ENCODE measurements around the gene PCED1A. TPM values are rescaled to one million over a fixed set of nuclear protein-coding genes. Genes with fewer than 3 reads are reported as not detected.

The PCED1A gene
- total and polyA plus RNA-seq, 2 of the 13 experiments (the other 11 are each of a cell fraction or from before 2014, with no cell fraction given), result 40.1 to 84.2 TPM

GRCh38 chr20:2887715-2888114 lies 47.3 kb upstream of the PCED1A start:
- Histone ChIP-seq H2AFZ (ENCODE audit: low read length) (no peak overlapping the region), H3K27ac (ENCODE audit: extremely low read length, insufficient read depth, low read length) (no peak overlapping the region), H3K4me1 (ENCODE audit: insufficient read depth, low read length) (peaks cover 23% of the 10 kb centered on the region), H3K36me3 (replicated peaks in 1 of 2; ENCODE audit: control insufficient read depth in 1 of 2, insufficient read depth in 2 of 2, low read length in 2 of 2) (peaks cover 0 to 1% of the 10 kb centered on the region in 2 experiments; a peak in 1 of 5 replicates), H4K20me1 (ENCODE audit: insufficient read depth, low read length) (0 out of 2 replicates have a peak, but pooled peaks cover 14% of the 10 kb centered on the region), H3K27me3 (ENCODE audit: control insufficient read depth in 1 of 2, insufficient read depth in 2 of 2, low read length in 2 of 2) (no peaks in the 10 kb centered on the region), H3K4me2 (ENCODE audit: low read depth, low read length) (no peak overlapping the region), H3K79me2 (ENCODE audit: insufficient read depth, low read length) (peaks cover 71% of the 10 kb centered on the region), H3K4me3 (replicated peaks in 1 of 3; ENCODE audit: insufficient read depth in 1 of 3, low read depth in 2 of 3, low read length in 3 of 3) (no peak overlapping the region), H3K9me3 (ENCODE audit: low read length) (no peaks in the 10 kb centered on the region), H3K9ac (ENCODE audit: insufficient read depth, low read depth, low read length) (no peak overlapping the region)
- in situ Hi-C loops (cut with HindIII; ENCODE audit: extremely low pct_ligation_motif_present, low pct_unique_long_range_greater_than_20kb) (no loop called here), intact Hi-C loops (cut with micrococcal nuclease; ENCODE audit: unreplicated experiment) (no loop called here)
- ChIA-PET CTCF (ENCODE audit: low intra/inter-chr PET ratio, low total read pairs) (no interaction called here), POLR2A (no interaction called here)
- FAIRE-seq (no peak), DNase-seq (ENCODE audit: low spot score) (no peak), ATAC-seq (no peak; the same call in 2 of the 3 replicates)
- TF ChIP-seq FOXC1 (CRISPR knock-in tag; IDR thresholded peaks at IDR 0.05; ENCODE audit: borderline replicate concordance) (0 out of 2 replicates have a peak, but pooled peaks have one; percentile 55), TARDBP (CRISPR knock-in tag; IDR thresholded peaks at IDR 0.05) (no peak)
- BruUV-seq (replicated peaks), result TSS peak; percentile 19
- 93% methylated on average over 3 of the region's 3 CpGs for WGBS (ENCODE audit: low lambda C conversion rate)

GRCh38 chr20:2883726-2884637 lies 43.5 kb upstream of the PCED1A start:
- 93% methylated on average over 3 of the region's 3 CpGs for WGBS (ENCODE audit: low lambda C conversion rate)
- FAIRE-seq, result no peak
- CTCF ChIA-PET (ENCODE audit: low intra/inter-chr PET ratio, low total read pairs), result no interaction called here
- TF ChIP-seq PREB (CRISPR knock-in tag; IDR thresholded peaks at IDR 0.05) (no peak), ZNF34 (CRISPR knock-in tag; IDR thresholded peaks at IDR 0.05; ENCODE audit: borderline replicate concordance) (no peak), ZNF788 (CRISPR knock-in tag; IDR thresholded peaks at IDR 0.05; ENCODE audit: borderline replicate concordance) (no peak), ZNF10 (CRISPR knock-in tag; IDR thresholded peaks at IDR 0.05; ENCODE audit: borderline replicate concordance, low read depth) (no peak), CCAR2 (optimal IDR thresholded peaks at IDR 0.05; ENCODE audit: low read depth, low read length) (no peak), STAT5B (CRISPR knock-in tag; IDR thresholded peaks at IDR 0.05) (no peak), KMT2B (CRISPR knock-in tag; IDR thresholded peaks at IDR 0.05) (no peak), SCMH1 (CRISPR knock-in tag; IDR thresholded peaks at IDR 0.05; ENCODE audit: borderline replicate concordance) (no peak), ZNF563 (CRISPR knock-in tag; IDR thresholded peaks at IDR 0.05) (no peak), ZNF772 (CRISPR knock-in tag; IDR thresholded peaks at IDR 0.05) (no peak), XRCC5 (optimal IDR thresholded peaks at IDR 0.05; ENCODE audit: low read length) (no peak), ZFX (CRISPR knock-in tag; IDR thresholded peaks at IDR 0.05; ENCODE audit: low read depth) (no peak), TRAFD1 (CRISPR knock-in tag; IDR thresholded peaks at IDR 0.05; ENCODE audit: borderline replicate concordance) (no peak)

More at GRCh38 chr20:2883726-2884637, 43.5 kb upstream of the PCED1A start:
- H3K27me3 ChIP-seq (ENCODE audit: control insufficient read depth in 1 of 2, insufficient read depth in 2 of 2, low read length in 2 of 2), result no peaks in the 10 kb centered on the region
- H3K9ac ChIP-seq (ENCODE audit: insufficient read depth, low read depth, low read length), result no peak overlapping the region
- intact Hi-C loops (cut with micrococcal nuclease; ENCODE audit: unreplicated experiment) (no loop called here), in situ Hi-C loops (cut with HindIII; ENCODE audit: extremely low pct_ligation_motif_present, low pct_unique_long_range_greater_than_20kb) (no loop called here)
- no peaks in the 10 kb centered on the region for H3K9me3 ChIP-seq (ENCODE audit: low read length)
- no peak for DNase-seq (ENCODE audit: low spot score)
- POLR2A ChIA-PET, result no interaction called here
- no peak overlapping the region for H3K4me3 ChIP-seq (replicated peaks in 1 of 3; ENCODE audit: insufficient read depth in 1 of 3, low read depth in 2 of 3, low read length in 3 of 3)
- H3K79me2 ChIP-seq (ENCODE audit: insufficient read depth, low read length), result peaks cover 68% of the 10 kb centered on the region
- H3K36me3 ChIP-seq (replicated peaks in 1 of 2; ENCODE audit: control insufficient read depth in 1 of 2, insufficient read depth in 2 of 2, low read length in 2 of 2), result no peaks in the 10 kb centered on the region; a peak in 1 of 5 replicates
- H2AFZ ChIP-seq (ENCODE audit: low read length), result no peak overlapping the region
- no peak overlapping the region for H3K27ac ChIP-seq (ENCODE audit: extremely low read length, insufficient read depth, low read length)
- BruUV-seq (replicated peaks), result TSS peak; percentile 2
- peaks cover 16% of the 10 kb centered on the region; the same call in 1 of the 2 replicates for H4K20me1 ChIP-seq (ENCODE audit: insufficient read depth, low read length)
- H3K4me2 ChIP-seq (ENCODE audit: low read depth, low read length), result no peak overlapping the region
- no peak for ATAC-seq
- no peaks in the 10 kb centered on the region for H3K4me1 ChIP-seq (ENCODE audit: insufficient read depth, low read length)

Measured in HepG2 (cell line).